CD4-positive, alpha-beta T cell (primary cell): ENCODE data around the gene SETBP1. TPM values are rescaled to one million over a fixed set of nuclear protein-coding genes. Genes with fewer than 3 reads are reported as not detected.

Experiments
- ATAC-seq: fragments of 200-7000 bp; cut with Tn5 transposase; one replicate; pipeline ENCODE4 v1.10.0; 2022; ENCODE audit warnings: mild to moderate bottlenecking; ENCODE audit not compliant: poor library complexity
- CTCF ChIA-PET: fragments of 350-600 bp; sonication (Branson Sonifier 250); formaldehyde crosslinking; loops from one replicate; lab custom pipeline; 2021; ENCODE audit warnings: antibody characterized with exemption, inconsistent platforms; lab: Charles Lee
- POLR2A ChIA-PET: fragments of 350-600 bp; sonication (Branson Sonifier 250); formaldehyde crosslinking; loops from one replicate; lab custom pipeline; 2021; ENCODE audit warnings: antibody characterized with exemption, inconsistent platforms; lab: Charles Lee
- DNase-seq, 14 experiments: peaks; one replicate each; pipeline ENCODE4 v3.0.0-alpha.2; 2013 to 2020; ENCODE audit warnings: mixed read lengths in 2 of 14
- H3K27ac ChIP-seq, 2 donors: one replicate each; pipeline versions ENCODE4 v1.5.1 to v1.7.0; 2013; ENCODE audit warnings: low read length in 2 of 2, low read depth in 1 of 2, mild to moderate bottlenecking in 1 of 2
- H3K27me3 ChIP-seq, 2 experiments: 1 replicate in 1 of 2; 2 replicates in 1 of 2; pipeline versions ENCODE4 v1.6.1 to v1.7.0; 2013; ENCODE audit warnings: low read length in 2 of 2, control low read depth in 1 of 2, mild to moderate bottlenecking in 1 of 2, moderate library complexity in 1 of 2; ENCODE audit not compliant: insufficient read depth in 2 of 2, control insufficient read depth in 1 of 2
- H3K36me3 ChIP-seq: one replicate; pipeline ENCODE4 v1.6.1; 2013; ENCODE audit warnings: low read length, control low read depth; ENCODE audit not compliant: insufficient read depth
- H3K4me1 ChIP-seq: one replicate; pipeline ENCODE4 v1.6.1; 2013; ENCODE audit warnings: low read length, control low read depth; ENCODE audit not compliant: insufficient read depth
- H3K4me3 ChIP-seq: one replicate; pipeline ENCODE4 v1.5.1; 2013; ENCODE audit warnings: mild to moderate bottlenecking, low read length, moderate library complexity
- H3K9me3 ChIP-seq, 2 experiments: 1 replicate in 1 of 2; 2 replicates in 1 of 2; pipeline versions ENCODE4 v1.6.1 to v1.7.0; 2013; ENCODE audit warnings: low read length in 2 of 2, mild to moderate bottlenecking in 2 of 2, control low read depth in 1 of 2, moderate library complexity in 1 of 2; ENCODE audit not compliant: control insufficient read depth in 1 of 2, insufficient read depth in 1 of 2
- H3K27ac Mint-ChIP-seq: one replicate; pipeline ENCODE4 v1.8.0; 2020; ENCODE audit warnings: mixed read lengths
- H3K27me3 Mint-ChIP-seq: one replicate; pipeline ENCODE4 v1.8.0; 2021; ENCODE audit warnings: mixed read lengths
- H3K36me3 Mint-ChIP-seq: one replicate; pipeline ENCODE4 v1.8.0; 2021; ENCODE audit warnings: low read depth, mixed read lengths
- H3K4me1 Mint-ChIP-seq: one replicate; pipeline ENCODE4 v1.8.0; 2021; ENCODE audit warnings: low read depth, mixed read lengths
- H3K4me3 Mint-ChIP-seq: one replicate; pipeline ENCODE4 v1.8.0; 2020; ENCODE audit warnings: mild to moderate bottlenecking, mixed read lengths
- H3K9me3 Mint-ChIP-seq: one replicate; pipeline ENCODE4 v1.8.0; 2020; ENCODE audit warnings: mixed read lengths
- CTCF ChIP-seq: fragments of 200-600 bp; IDR thresholded peaks from one replicate; pipeline ENCODE4 v1.8.0; 2022; ENCODE audit warnings: antibody characterized with exemption, mild to moderate bottlenecking
- intact Hi-C, 2 experiments: fragments of 100-400 bp; cut with DNase I in 1 of 2; cut with micrococcal nuclease in 1 of 2; formaldehyde crosslinking; loops; one replicate each; pipeline versions ENCODE4 v1.15.1 to v1.9.0; 2023 to 2025; cut with DNase I, micrococcal nuclease
- total RNA-seq, 174 experiments: library from RNA in 2 of 174; stranded (reverse) in 2 of 174; gene quantifications; one replicate each; pipeline ENCODE4 v1.2.3 and lab custom pipeline; 2021 to 2026

The SETBP1 gene
- total RNA-seq, 2 experiments from 2014 or later = 0.25 to 0.41 TPM

GRCh38 chr18:45046961-45047360, 366.3 kb downstream of the SETBP1 start:
- Mint-ChIP-seq H3K27ac (no peak overlapping the region), H3K9me3 (no peaks in the 10 kb centered on the region), H3K36me3 (no peaks in the 10 kb centered on the region), H3K4me1 (no peaks in the 10 kb centered on the region), H3K4me3 (no peak overlapping the region), H3K27me3 (no peaks in the 10 kb centered on the region)
- no peaks in the 10 kb centered on the region for H3K9me3 ChIP-seq
- H3K4me3 ChIP-seq = no peak overlapping the region
- TF ChIP-seq CTCF = no peak
- H3K36me3 ChIP-seq = no peaks in the 10 kb centered on the region
- H3K27ac ChIP-seq = no peak overlapping the region
- CTCF ChIA-PET = no interaction called here
- POLR2A ChIA-PET = no interaction called here
- no peaks in the 10 kb centered on the region for H3K4me1 ChIP-seq
- ATAC-seq (no peak), DNase-seq (no peak)
- no peaks in the 10 kb centered on the region for H3K27me3 ChIP-seq
- intact Hi-C loops = no loop called here

- H3K27me3 ChIP-seq = no peaks in the 10 kb centered on the region
- no peaks in the 10 kb centered on the region for H3K27me3 Mint-ChIP-seq
- H3K36me3 Mint-ChIP-seq = no peaks in the 10 kb centered on the region
- H3K9me3 Mint-ChIP-seq = no peaks in the 10 kb centered on the region
- H3K4me3 ChIP-seq = no peak overlapping the region
- H3K36me3 ChIP-seq = no peaks in the 10 kb centered on the region
- H3K27ac ChIP-seq = no peak overlapping the region
- intact Hi-C loops = no loop called here
- CTCF ChIA-PET = no interaction called here
- no peak for TF ChIP-seq CTCF
- ATAC-seq (no peak), DNase-seq (no peak)
- no peaks in the 10 kb centered on the region for H3K9me3 ChIP-seq
- no peak overlapping the region for H3K4me3 Mint-ChIP-seq
- H3K4me1 Mint-ChIP-seq = no peaks in the 10 kb centered on the region
- POLR2A ChIA-PET = interaction anchor here (0.6 kb wide), 1 partner anchor 14 kb away, joined by 4 read pairs; no protein-coding TSS in a partner anchor
- no peak overlapping the region for H3K27ac Mint-ChIP-seq
- no peaks in the 10 kb centered on the region for H3K4me1 ChIP-seq
These were observed 369.1 kb downstream of the SETBP1 start for GRCh38 chr18:45049578-45050319.

GRCh38 chr18:45050712-45051601, 370.3 kb downstream of the SETBP1 start:
- Mint-ChIP-seq H3K4me3 (no peak overlapping the region), H3K27ac (no peak overlapping the region), H3K9me3 (no peaks in the 10 kb centered on the region), H3K36me3 (no peaks in the 10 kb centered on the region), H3K4me1 (no peaks in the 10 kb centered on the region), H3K27me3 (no peaks in the 10 kb centered on the region)
- Histone ChIP-seq H3K4me1 (no peaks in the 10 kb centered on the region), H3K27me3 (no peaks in the 10 kb centered on the region), H3K4me3 (no peak overlapping the region), H3K36me3 (no peaks in the 10 kb centered on the region), H3K9me3 (no peaks in the 10 kb centered on the region), H3K27ac (no peak overlapping the region)
- intact Hi-C loops = no loop called here
- ATAC-seq = no peak
- ChIA-PET CTCF (interaction anchor here (0.5 kb wide), 1 partner anchor 525 kb away, joined by 3 read pairs; no protein-coding TSS in a partner anchor), POLR2A (no interaction called here)
- no peak for DNase-seq
- no peak for TF ChIP-seq CTCF
